Mucosa of stomach (tissue), 1 donor: ENCODE results near the gene AFDN.
"Not testable (repeated sequence)": the region's sequence is repeated elsewhere in the genome, so short reads cannot be mapped to it uniquely, and the experiment has no call there.

ENCODE experiments used
- H3K27me3 ChIP-seq: one replicate; pipeline ENCODE4 v1.7.0; 2013; ENCODE audit warnings: mild to moderate bottlenecking, low read length; ENCODE audit not compliant: control insufficient read depth, insufficient read depth
- H3K36me3 ChIP-seq: one replicate; pipeline ENCODE4 v1.7.0; 2013; ENCODE audit warnings: low read length; ENCODE audit not compliant: control insufficient read depth, insufficient read depth
- H3K4me1 ChIP-seq: one replicate; pipeline ENCODE4 v1.7.0; 2013; ENCODE audit warnings: mild to moderate bottlenecking, low read length; ENCODE audit not compliant: control insufficient read depth, insufficient read depth
- H3K4me3 ChIP-seq: one replicate; pipeline ENCODE4 v1.7.0; 2013; ENCODE audit warnings: low read length
- H3K9ac ChIP-seq: one replicate; pipeline ENCODE4 v1.7.0; 2013; ENCODE audit warnings: mild to moderate bottlenecking, low read length, moderate library complexity
- H3K9me3 ChIP-seq: one replicate; pipeline ENCODE4 v1.7.0; 2013; ENCODE audit warnings: mild to moderate bottlenecking, low read length, moderate library complexity; ENCODE audit not compliant: control insufficient read depth
- donor health status: Pancreatic carcinoma.

The AFDN gene

GRCh38 chr6:167976116-167976657 is 149.5 kb downstream of the AFDN start:
- not testable (repeated sequence) for H3K4me1 ChIP-seq, H3K36me3 ChIP-seq, H3K4me3 ChIP-seq, H3K9me3 ChIP-seq, H3K27me3 ChIP-seq, H3K9ac ChIP-seq

- no peak overlapping the region for H3K4me3 ChIP-seq
- H3K4me1 ChIP-seq, result peaks cover 10% of the 10 kb centered on the region
- no peaks in the 10 kb centered on the region for H3K27me3 ChIP-seq
- no peaks in the 10 kb centered on the region for H3K9me3 ChIP-seq
- no peak overlapping the region for H3K9ac ChIP-seq
- H3K36me3 ChIP-seq, result no peaks in the 10 kb centered on the region
These were observed 150.0 kb downstream of the AFDN start for GRCh38 chr6:167976708-167977107.

- H3K36me3 ChIP-seq, result no peaks in the 10 kb centered on the region
- H3K4me1 ChIP-seq, result peaks cover 10% of the 10 kb centered on the region
- H3K4me3 ChIP-seq, result no peak overlapping the region
These were observed 151.2 kb downstream of the AFDN start for GRCh38 chr6:167977717-167978467.

DNA sequence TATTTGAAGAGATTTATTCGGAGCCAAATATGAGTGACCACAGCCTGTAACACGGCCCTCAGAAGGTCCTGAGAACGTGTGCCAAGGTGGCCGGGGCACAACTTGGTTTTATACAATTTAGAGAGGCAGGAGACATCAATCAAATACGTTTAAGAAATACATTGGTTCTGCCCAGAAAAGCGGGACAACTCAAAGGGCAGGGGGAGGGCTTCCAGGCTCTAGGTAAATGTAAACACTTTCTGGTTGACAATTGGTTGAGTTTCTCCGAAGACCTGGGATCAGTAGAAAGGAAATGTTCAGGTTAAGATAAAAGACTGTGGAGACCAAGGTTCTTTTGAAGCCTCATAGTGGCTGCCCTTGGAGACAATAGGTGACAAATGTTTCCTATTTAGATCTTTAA is 151.9 kb downstream of the AFDN start:
- H3K4me1 ChIP-seq, result peaks cover 10% of the 10 kb centered on the region
- no peak overlapping the region for H3K9ac ChIP-seq
- no peak overlapping the region for H3K4me3 ChIP-seq
- no peaks in the 10 kb centered on the region for H3K27me3 ChIP-seq
- H3K9me3 ChIP-seq, result no peaks in the 10 kb centered on the region
- H3K36me3 ChIP-seq, result no peaks in the 10 kb centered on the region

More at GRCh38 chr6:167977717-167978467, 151.2 kb downstream of the AFDN start:
- no peaks in the 10 kb centered on the region for H3K9me3 ChIP-seq
- H3K27me3 ChIP-seq, result no peaks in the 10 kb centered on the region
- no peak overlapping the region for H3K9ac ChIP-seq

DNA sequence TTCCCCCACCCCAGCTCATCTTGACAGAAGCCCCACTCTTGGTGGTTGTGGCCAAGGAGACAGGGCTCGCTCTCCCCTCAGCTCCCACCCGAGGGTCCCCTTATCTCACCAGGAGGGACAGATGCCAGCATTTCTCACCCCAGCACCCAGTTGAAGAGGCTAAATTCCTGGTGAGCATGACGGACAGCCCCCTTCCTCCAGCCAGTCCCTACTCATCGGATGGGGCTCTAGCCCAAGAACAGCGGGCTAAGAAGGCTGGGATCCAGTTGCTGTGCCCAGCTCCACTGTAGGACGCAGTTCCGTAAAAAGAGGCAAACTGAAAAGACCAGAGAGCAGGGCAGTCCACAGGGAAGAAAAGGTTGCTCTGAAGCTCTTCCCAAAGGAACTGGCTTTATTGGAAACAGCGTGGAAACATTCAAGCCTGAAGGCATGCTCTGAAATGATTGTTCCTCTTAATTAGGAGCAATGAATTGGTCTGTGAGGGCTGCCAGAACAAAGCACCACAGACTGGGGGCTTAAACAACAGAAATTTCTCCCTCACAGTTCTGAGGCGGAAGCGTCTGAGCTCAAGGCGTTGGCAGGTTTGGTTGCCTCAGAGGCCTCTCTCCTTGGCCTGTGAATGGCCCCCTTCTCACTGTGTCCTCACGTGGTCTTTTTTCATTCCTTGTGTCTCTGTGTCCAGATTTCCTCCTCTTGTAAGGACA is 152.9 kb downstream of the AFDN start:
- no peaks in the 10 kb centered on the region for H3K9me3 ChIP-seq
- H3K4me3 ChIP-seq, result no peak overlapping the region
- H3K36me3 ChIP-seq, result no peaks in the 10 kb centered on the region
- H3K4me1 ChIP-seq, result peaks cover 10% of the 10 kb centered on the region
- no peaks in the 10 kb centered on the region for H3K27me3 ChIP-seq
- no peak overlapping the region for H3K9ac ChIP-seq

DNA sequence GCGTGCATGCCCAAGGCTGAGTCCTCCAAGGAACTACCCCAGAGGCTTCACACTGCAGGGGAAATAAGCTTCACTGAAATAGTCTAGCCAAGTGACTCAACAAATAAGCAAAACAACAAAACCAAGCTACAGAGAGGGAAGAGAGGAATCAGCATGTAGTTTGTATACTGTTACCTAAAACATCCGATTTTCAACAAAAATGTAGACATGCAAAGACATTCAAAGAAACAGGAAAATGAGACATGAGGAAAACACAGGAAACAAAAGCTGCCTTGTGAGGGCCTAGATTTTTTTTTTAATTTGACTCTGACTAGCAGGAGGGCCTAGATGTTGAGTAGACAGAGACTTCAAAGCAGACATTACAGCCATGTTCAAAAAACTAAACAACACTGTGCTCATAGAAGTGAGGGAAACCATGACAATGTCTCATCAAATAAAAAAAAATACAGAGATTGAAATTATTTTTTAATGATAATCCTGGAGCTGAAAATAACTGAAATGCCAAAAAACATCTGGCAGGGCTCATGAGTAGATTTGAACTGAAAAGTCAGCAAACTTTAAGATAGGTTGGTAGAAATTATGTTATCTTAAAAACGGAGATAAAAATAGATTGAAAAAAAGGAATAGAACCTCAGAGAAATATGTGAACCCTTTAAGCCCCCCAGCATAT is 154.3 kb downstream of the AFDN start:
- no peaks in the 10 kb centered on the region for H3K36me3 ChIP-seq
- no peak overlapping the region for H3K4me3 ChIP-seq
- no peaks in the 10 kb centered on the region for H3K9me3 ChIP-seq
- no peaks in the 10 kb centered on the region for H3K27me3 ChIP-seq
- H3K9ac ChIP-seq, result no peak overlapping the region
- H3K4me1 ChIP-seq, result no peaks in the 10 kb centered on the region

DNA sequence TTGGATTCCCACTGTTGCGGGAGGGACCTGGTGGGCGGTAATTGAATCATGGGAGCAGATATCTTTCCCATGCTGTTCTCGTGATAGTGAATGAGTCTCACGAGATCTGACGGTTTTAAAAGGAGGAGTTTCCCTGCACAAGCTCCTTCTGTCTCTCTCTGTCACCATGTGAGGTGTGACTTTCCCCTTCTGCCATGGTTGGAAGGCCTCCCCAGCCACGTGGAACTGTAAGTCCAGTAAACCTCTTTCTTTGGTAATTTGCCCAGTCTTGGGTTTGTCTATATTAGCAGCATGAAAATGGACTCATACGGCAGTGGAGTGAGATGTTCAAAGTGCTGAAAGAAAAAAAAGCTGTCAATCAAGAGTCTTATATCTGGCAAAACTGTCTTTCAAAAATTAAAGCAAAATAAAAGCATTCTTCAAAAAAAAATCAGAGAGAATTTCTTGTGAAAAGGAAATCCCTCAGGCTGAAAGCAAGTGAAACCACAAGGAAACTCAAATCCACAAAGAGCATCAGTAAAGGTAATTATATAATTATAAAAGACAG is 155.3 kb downstream of the AFDN start:
- no peaks in the 10 kb centered on the region for H3K9me3 ChIP-seq
- no peaks in the 10 kb centered on the region for H3K36me3 ChIP-seq

DNA sequence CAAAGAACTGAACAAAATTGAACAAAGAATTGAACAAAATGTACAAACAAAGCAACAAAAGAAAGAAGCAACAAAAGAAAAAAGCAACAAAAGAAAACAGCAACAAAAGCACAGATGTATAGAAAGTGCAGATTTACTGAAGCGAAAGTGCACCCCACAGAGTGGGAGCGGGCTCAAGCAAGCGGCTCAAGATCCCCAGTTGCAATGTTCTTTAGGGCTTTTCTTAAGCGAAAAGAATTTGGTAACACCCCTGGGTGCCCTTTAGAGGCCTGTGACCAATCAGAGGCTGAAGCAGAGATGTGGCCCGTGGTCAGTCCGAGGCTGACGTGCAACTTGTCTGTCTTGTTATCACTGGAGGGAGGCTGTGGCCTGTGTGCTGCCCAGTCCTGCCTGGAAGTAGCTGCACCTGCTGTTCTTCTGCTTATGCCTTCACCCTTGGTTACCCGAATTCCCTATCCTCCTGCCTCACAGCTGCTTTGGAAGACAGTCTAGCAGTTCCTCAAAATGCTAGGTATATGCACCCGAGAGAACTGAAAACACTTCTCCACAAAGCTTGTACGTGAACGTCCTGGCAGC is 157.5 kb downstream of the AFDN start:
- Histone ChIP-seq H3K4me3 (no peak overlapping the region), H3K9ac (no peak overlapping the region), H3K27me3 (no peaks in the 10 kb centered on the region), H3K36me3 (no peaks in the 10 kb centered on the region), H3K4me1 (no peaks in the 10 kb centered on the region), H3K9me3 (no peaks in the 10 kb centered on the region)

More for the DNA sequence above, 155.3 kb downstream of the AFDN start:
- H3K4me3 ChIP-seq, result no peak overlapping the region
- no peaks in the 10 kb centered on the region for H3K4me1 ChIP-seq
- H3K9ac ChIP-seq, result no peak overlapping the region
- no peaks in the 10 kb centered on the region for H3K27me3 ChIP-seq

DNA sequence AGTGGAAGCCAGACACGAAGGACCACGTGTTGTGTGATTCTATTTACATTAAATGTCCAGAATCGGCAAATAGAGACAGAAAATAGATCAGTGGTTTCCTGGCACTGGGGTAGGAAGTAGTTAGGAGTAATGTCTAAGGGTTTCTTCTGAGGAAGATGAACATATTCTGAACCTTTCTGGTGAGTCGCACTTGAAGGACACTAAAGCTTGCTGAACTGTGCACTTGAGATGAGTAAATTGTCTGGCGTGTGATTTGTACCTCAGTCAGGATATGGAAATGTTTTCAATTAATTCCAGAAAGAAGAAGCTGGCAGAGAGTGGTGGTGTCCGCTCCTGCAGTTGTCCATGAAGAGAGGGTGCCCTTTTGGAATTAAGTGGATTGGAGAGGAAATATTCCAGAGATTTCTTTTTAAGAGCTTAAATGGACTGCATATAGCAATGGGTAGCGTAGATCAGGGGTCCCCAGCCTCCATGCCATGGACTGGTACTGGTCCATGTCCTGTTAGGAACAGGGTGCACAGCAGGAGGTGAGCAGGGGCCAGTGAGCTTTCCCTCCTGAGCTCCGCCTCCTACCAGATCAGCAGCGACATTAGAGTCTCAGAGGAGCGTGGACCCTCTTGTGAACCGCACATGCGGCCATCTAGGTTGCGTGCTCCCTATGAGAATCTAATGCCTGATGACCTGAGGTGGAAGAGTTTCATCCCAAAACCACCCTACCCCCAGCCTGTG is 158.3 kb downstream of the AFDN start:
- Histone ChIP-seq H3K4me3 (no peak overlapping the region), H3K9me3 (no peaks in the 10 kb centered on the region), H3K36me3 (no peaks in the 10 kb centered on the region), H3K4me1 (no peaks in the 10 kb centered on the region), H3K27me3 (no peaks in the 10 kb centered on the region), H3K9ac (no peak overlapping the region)

- H3K27me3 ChIP-seq, result no peaks in the 10 kb centered on the region
- no peaks in the 10 kb centered on the region for H3K36me3 ChIP-seq
- no peak overlapping the region for H3K4me3 ChIP-seq
- H3K4me1 ChIP-seq, result no peaks in the 10 kb centered on the region
- no peaks in the 10 kb centered on the region for H3K9me3 ChIP-seq
- H3K9ac ChIP-seq, result no peak overlapping the region
These were observed 159.3 kb downstream of the AFDN start for GRCh38 chr6:167985911-167986595.
